Sigmoid colon (tissue), 4 donors: Measurements from ENCODE around the gene NCKAP5.

Source experiments
- POLR2A ChIP-seq, 2 donors: fragments of 450-650 bp; IDR thresholded peaks; one replicate each; pipeline ENCODE4 v1.6.1; 2016; ENCODE audit warnings: antibody characterized with exemption in 2 of 2, mild to moderate bottlenecking in 2 of 2, moderate library complexity in 2 of 2
- POLR2AphosphoS5 ChIP-seq, 4 donors: sonication (generic); formaldehyde crosslinking; IDR thresholded peaks; one replicate each; pipeline ENCODE4 v1.6.1; 2017; ENCODE audit warnings: antibody characterized with exemption in 4 of 4
- TF ChIP-seq, protein P1 (sequence below), 4 experiments: fragments of 450-650 bp in 3 of 4; fragments of 200-600 bp in 1 of 4; IDR thresholded peaks; one replicate each; pipeline ENCODE4 v1.5.1; 2016 to 2019; ENCODE audit warnings: antibody characterized with exemption in 4 of 4, mild to moderate bottlenecking in 3 of 4, moderate library complexity in 2 of 4

GRCh38 chr2:133431289-133431688 lies 137.0 kb downstream of the NCKAP5 start:
- TF ChIP-seq, protein P1, sequence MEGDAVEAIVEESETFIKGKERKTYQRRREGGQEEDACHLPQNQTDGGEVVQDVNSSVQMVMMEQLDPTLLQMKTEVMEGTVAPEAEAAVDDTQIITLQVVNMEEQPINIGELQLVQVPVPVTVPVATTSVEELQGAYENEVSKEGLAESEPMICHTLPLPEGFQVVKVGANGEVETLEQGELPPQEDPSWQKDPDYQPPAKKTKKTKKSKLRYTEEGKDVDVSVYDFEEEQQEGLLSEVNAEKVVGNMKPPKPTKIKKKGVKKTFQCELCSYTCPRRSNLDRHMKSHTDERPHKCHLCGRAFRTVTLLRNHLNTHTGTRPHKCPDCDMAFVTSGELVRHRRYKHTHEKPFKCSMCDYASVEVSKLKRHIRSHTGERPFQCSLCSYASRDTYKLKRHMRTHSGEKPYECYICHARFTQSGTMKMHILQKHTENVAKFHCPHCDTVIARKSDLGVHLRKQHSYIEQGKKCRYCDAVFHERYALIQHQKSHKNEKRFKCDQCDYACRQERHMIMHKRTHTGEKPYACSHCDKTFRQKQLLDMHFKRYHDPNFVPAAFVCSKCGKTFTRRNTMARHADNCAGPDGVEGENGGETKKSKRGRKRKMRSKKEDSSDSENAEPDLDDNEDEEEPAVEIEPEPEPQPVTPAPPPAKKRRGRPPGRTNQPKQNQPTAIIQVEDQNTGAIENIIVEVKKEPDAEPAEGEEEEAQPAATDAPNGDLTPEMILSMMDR (IDR thresholded peaks at IDR 0.05): no peak
- TF ChIP-seq POLR2A (IDR thresholded peaks at IDR 0.05) (no peak), POLR2AphosphoS5 (IDR thresholded peaks at IDR 0.05) (no peak)
